ENCODE data around the gene NINJ2.

Gene NINJ2

DNA sequence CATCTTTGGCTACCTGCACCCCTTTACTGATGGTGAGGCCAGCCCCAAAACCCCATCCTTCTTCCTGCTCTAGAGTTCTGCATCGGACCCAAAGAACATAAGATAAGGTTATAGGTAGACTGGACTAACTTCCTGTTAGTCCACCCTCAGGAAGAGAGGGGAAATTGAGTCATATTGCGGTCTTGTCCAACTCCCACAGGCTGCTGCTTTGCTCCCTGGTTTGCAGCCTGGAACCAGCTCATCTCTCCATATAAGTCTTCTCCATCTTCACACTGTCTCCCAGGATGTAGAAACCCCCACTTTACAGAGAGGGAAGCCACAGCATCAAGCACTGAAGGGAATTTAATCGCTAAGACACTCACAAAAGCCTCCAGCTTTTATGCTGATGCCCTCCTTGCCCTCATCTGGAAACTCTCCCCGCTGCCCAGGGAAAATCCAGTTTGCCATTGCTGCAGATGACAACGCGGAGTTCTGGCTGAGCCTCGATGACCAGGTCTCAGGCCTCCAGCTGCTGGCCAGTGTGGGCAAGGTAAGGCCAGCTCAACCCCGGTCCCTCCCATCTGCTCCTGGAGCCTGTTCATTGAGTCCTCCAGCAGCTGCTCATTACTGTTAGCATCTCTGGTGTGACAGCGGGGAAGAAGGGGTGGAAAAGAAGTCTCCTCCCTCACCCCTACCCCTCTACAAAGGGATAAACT is 118.2 kb downstream of the NINJ2 start:
- DNase-seq = no peak

DNA sequence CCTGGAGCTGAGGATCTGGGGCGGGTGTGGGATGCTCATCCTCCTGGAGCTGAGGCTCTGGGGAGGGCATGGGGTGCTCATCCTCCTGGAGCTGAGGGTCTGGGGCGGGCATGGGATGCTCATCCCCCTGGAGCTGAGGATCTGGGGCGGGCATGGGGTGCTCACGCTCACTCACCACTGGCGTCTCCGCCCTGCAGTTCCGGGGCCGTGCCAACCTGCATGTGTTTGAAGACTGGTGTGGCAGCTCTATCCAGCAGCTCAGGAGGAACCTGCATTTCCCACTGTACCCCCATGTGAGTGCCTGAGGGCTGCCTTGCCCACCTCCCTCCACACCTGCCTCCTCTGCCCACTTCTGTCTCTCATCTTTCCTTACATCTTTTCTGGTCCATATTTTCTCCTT is 119.1 kb downstream of the NINJ2 start:
- DNase-seq = no peak

- DNase-seq = no peak
Measured at GRCh38 chr12:543114-543451, 120.2 kb downstream of the NINJ2 start.

DNA sequence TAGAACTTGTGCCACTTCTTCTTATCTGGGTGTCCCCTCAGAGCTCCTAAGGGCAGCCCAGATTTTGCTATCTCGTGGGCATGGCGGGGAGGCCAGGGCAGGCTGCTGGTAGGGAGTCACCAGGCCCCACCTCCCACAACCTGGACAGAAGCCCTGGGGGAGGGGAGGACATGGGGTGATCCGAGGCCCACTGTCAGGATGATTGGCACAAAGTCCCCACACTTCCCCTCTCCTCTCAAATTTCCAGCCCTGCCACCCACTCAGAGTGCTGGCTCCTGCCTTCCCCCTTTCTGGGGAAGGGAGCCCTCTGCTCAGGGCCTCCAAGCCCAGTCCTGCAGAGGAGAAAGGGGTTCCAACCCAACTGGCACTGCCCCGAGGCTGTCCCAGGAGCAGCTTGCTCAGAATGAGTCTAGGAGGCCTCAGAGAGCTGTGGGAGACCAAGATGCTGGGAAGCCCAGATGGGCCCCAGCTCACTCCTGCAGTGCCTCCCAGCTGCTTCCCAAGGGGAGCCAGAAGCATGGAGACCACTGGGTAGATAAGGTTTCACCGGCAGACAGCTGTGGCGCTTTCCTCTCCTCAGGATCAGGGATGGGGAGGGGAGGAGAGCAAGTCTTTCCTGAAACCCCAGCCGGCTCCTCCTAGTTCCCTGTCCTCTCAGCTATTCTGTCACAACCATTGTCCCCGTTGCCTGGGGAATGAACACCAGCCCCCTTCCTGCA is 120.7 kb downstream of the NINJ2 start:
- DNase-seq = no peak

DNA sequence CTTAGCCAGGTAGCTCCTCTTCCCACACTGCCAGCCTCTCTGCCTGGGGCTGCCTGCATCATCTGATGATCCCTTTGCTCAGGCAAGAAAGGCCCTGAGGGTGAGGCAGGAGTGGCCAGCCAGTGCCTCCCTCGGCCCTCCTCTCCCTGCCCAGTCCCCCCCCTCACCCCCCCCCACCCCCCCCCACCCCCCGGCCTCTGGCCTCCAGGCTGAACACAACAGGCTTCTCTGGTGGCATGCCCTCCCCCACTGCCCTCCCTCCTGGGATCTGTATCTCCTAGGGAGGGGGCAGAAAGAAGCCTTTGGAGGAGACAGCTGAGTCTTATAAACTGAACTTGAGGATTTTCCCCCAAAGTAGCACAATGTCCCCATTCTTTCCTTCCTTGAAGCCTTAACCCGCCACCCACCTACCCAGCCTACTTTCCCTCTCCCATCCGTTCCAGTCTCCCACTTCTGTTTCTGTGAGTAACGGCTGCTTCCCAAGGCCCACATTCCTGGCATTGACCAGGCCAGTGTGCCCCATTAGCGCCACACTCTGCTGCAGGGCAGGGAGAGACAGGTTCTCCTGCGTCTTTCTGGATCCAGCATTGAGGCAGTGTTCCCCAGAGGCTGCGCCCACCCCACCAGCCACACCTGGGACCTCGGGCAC is 121.4 kb downstream of the NINJ2 start:
- no peak for DNase-seq

DNA sequence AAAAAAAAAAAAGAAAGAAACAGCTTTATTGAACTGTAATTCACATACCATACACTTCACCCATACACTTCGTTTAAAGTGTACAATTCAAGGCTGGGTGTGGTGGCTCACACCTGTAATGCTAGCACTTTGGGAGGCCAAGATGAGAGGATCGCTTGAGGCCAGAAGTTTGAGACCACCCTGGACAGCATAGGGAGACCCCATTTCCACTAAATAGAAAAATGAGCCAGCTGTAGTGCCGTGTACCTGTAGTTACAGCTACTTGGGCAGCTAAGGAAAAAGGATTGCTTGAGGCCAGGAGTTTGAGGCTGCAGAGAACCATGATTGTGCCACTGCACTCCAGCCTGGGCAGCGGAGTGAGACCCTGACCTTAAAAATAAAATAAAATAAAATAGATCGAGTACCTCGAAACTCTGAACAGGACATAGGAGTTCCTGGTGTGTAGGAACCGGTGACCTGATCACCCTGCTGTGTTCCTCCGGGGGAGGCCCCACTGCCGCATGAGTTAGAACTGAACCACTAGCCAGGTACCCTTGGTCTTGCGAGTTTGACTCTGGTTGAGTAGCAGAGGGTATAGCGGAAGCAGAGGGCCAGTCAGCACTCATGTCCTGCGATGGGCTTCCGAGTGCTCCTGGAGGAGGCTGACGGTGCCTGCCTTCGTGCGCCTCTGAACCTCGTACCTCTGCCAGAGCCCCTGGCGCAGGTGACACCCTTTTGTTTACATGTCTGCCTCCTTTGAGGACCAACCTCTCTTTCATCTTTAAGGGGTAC is 123.5 kb downstream of the NINJ2 start:
- no peak for DNase-seq

- no peak for DNase-seq
Measured at GRCh38 chr12:538731-539539, 124.3 kb downstream of the NINJ2 start.

DNA sequence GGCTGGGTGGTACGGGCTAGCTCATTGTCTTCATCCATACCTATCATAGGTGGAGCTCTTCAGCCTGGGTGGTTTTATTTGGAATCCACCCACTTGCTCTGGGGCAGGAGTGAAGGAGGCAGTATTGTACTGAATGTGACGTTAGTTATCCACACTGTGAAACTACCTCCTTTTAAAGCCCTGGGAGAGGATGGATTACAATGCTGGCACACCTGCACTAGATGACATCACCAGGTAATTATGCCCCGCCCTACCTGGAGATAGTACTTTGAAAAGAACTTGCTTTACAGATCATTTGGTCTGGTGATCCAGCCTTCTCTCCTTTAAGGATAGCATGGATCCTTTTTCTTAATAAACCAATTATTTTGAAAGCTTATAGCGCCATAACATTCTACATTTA is 125.5 kb downstream of the NINJ2 start:
- DNase-seq = no peak

- DNase-seq = no peak
Measured at GRCh38 chr12:536751-537245, 126.4 kb downstream of the NINJ2 start.

- DNase-seq = no peak
Measured at GRCh38 chr12:535396-535795, 127.8 kb downstream of the NINJ2 start.

DNA sequence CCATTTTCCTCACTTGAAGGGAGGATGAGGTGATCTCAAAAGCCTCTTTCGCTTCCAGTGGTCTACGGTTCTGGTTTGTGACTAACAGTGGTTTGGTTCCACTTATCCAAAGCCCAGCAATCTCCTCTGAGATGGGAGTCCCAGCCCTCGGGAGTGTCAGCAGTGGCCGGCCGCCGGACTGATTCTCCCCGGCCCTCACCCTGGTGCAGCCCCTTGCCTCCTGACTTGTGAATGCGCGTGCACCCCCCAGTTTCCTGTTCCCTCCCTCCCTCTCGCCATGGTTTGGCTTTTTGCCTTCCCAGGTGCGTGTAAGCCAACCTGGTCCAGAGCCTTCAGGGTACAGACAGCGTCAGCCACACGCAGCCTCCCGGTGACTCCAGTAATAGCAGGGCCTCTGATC is 129.0 kb downstream of the NINJ2 start:
- no peak for DNase-seq

DNA sequence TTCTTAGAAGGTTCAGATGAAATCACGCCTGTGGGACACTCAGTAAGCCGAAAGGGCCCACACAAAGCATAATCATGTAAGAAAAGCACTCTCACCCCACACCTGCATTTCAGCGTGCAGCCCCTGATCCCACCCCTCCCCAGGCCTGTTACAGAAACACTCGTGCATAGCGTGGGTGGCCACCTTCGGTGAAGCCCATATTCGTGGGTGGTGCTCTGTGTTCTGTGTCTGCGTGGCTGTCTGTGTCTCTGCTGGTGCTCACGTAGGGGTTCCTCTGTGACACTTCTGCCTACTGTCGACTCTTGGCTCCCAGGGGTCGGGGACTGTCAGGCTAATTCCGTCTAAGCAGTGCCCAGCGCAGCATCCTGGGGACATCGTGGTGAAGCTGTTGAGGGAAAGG is 129.5 kb downstream of the NINJ2 start:
- DNase-seq = no peak

GRCh38 chr12:532908-533565 is 130.2 kb downstream of the NINJ2 start:
- no peak for DNase-seq

DNA sequence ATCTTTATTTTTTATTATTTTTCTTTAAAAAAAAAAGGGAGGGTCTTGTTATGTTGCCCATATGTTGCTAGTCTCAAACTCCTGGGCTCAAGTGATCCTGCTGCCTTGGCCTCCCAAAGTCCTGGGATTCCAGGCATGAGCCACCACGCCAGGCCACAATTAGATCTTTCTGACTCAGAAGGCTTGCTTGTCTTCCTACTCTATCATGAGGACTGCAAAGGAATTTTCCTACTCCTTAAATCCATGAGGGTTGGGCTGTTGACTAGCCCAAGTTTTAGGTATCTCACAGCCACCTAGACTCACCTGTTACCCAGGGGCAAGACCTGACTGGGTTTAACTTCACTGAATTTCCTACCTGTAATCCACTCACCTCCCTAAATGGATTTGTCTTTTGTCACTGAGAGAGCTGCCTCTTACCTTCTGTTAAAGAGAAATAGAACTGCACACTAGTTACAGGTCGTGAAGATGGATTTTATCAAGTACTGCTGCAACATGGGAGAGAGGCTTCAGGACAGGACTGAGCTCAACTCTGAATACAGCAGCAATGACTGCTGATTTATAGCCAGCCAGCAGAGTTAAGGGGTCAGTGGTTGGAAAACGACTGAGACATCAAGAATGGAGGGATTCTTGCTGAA is 131.2 kb downstream of the NINJ2 start:
- DNase-seq = no peak

DNA sequence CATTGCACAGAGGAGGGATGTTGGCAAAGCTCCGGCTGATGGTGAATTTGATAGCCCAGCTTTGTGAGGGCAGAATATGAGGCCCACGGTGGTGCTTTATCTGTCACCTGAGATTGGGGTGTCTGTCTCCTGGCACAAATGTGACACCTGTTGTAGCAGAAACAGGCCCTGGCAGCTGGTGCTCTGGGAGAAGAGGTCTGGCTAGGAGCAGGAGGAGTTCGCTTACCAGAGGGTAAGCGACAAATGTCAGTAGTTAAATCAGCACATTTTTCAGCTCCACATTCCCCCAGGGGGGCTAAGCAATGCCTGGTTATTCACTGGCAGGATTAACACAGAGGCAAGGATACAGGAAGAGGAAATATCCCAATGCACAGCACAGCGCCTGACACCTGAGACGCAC is 132.4 kb downstream of the NINJ2 start:
- no peak for DNase-seq

DNA sequence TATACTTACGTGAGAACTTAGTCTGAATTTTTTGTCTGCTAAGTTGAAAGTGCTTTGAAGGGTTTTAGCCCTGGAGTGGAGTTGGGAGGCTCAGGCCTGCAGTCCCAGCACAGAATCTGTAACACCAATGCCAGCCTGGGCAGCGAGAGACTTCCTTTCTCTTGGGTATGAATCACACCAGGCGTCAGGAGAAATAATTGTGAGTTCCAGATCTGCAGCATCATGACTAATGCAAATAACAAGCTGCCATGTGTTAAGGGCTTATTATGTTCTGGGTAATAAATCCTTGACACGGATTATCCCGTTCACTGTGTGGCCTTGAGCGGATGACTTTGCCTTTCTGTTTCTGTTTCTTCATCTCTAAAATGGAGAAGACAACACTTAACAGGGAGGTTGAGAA is 132.9 kb downstream of the NINJ2 start:
- no peak for DNase-seq

DNA sequence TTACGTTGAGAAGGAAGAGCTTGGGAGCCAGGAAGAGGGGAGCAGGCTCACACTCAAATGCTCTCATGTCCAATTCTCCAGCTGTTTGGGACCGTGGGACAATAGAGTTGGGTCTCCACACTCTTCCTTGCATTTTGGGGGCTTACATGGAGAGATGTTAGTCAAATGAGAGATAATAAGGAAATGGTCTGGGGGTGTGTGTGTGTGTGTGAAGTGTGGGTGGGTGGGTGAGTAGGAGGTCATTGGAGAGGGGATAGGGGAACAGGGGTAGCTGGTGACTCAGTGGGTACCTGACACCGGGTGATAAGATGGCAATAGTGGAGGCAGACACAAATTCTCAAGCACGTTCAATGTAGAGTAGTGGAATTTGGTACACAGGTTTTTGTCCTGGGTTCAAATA is 135.5 kb downstream of the NINJ2 start:
- DNase-seq = no peak

GRCh38 chr12:527241-527640 is 136.0 kb downstream of the NINJ2 start:
- DNase-seq = no peak

DNA sequence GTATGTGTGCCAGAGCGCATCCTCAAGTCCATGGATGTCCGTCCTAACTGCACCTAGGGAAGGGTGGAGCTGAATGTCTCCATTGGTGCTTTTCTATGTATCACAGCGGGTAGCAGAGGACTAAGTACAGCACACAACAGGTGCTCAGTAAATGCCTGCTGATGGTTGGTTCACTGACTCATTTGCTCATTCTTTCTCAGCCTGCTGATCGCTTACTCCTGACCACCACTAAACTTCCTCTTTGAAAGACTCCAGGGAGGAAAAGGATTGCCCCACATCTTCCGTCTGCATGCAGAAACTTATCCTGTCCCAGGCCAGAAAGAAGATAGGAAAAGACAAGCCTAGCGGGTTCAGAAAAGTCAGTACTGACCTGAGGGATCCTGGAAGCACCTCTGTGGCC is 137.2 kb downstream of the NINJ2 start:
- DNase-seq = no peak

- no peak for DNase-seq
Measured at GRCh38 chr12:524167-524951, 138.9 kb downstream of the NINJ2 start.

Data from activated CD4-positive, alpha-beta T cell treated with anti-CD3 and anti-CD28 coated beads, Interleukin-2, amount 50 U/mL, for 16 hours (primary cell).